Measurements from ENCODE around the gene COMT.

DNA sequence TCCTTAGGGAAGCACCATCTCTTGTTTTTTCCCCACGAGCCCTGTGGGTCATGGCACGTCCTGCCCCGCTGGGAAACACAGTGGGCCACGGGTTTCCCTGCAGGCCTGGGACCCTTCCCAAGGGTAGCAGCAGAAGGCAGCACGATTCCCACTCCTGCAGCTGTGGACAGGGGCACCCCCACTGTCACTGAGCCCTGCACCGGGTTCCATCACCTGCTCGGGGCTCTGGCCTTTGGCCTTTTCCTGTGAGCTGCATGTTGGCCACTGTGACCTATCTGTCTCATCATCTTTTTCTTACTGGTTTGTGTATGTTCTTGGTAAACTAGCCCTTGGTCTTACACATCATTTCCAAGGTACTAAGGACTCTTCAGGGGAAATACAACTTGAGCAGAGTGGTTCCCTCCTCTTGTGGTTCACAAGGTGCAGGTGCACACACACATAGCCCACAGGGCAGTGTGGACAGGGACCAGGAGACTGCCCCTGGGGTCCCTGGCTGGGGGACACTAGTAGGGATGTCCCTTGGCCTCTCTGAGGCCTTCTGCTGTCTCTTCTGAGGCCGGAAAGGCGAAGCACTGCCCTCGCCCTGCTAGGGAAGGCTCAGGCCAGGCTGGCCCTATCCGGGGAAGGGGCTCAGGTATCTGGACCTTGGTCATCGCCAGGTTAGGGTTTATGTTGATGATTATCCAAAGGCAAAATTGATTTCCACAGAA, 19.1 kb downstream of the COMT start:
- TF ChIP-seq, protein P1, sequence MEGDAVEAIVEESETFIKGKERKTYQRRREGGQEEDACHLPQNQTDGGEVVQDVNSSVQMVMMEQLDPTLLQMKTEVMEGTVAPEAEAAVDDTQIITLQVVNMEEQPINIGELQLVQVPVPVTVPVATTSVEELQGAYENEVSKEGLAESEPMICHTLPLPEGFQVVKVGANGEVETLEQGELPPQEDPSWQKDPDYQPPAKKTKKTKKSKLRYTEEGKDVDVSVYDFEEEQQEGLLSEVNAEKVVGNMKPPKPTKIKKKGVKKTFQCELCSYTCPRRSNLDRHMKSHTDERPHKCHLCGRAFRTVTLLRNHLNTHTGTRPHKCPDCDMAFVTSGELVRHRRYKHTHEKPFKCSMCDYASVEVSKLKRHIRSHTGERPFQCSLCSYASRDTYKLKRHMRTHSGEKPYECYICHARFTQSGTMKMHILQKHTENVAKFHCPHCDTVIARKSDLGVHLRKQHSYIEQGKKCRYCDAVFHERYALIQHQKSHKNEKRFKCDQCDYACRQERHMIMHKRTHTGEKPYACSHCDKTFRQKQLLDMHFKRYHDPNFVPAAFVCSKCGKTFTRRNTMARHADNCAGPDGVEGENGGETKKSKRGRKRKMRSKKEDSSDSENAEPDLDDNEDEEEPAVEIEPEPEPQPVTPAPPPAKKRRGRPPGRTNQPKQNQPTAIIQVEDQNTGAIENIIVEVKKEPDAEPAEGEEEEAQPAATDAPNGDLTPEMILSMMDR (IDR thresholded peaks at IDR 0.05) = no peak
- no peak for TF ChIP-seq POLR2AphosphoS5 (IDR thresholded peaks at IDR 0.05; ENCODE audit: low read depth, low read length)
- TF ChIP-seq, protein P2, sequence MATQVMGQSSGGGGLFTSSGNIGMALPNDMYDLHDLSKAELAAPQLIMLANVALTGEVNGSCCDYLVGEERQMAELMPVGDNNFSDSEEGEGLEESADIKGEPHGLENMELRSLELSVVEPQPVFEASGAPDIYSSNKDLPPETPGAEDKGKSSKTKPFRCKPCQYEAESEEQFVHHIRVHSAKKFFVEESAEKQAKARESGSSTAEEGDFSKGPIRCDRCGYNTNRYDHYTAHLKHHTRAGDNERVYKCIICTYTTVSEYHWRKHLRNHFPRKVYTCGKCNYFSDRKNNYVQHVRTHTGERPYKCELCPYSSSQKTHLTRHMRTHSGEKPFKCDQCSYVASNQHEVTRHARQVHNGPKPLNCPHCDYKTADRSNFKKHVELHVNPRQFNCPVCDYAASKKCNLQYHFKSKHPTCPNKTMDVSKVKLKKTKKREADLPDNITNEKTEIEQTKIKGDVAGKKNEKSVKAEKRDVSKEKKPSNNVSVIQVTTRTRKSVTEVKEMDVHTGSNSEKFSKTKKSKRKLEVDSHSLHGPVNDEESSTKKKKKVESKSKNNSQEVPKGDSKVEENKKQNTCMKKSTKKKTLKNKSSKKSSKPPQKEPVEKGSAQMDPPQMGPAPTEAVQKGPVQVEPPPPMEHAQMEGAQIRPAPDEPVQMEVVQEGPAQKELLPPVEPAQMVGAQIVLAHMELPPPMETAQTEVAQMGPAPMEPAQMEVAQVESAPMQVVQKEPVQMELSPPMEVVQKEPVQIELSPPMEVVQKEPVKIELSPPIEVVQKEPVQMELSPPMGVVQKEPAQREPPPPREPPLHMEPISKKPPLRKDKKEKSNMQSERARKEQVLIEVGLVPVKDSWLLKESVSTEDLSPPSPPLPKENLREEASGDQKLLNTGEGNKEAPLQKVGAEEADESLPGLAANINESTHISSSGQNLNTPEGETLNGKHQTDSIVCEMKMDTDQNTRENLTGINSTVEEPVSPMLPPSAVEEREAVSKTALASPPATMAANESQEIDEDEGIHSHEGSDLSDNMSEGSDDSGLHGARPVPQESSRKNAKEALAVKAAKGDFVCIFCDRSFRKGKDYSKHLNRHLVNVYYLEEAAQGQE (IDR thresholded peaks at IDR 0.05; ENCODE audit: insufficient read depth in 1 of 2, low read depth in 2 of 2, low read length in 1 of 2) = no peak

All from Panc1 (cell line).